H1 (cell line): ENCODE data around the gene WDFY4. TPM values are rescaled to one million over a fixed set of nuclear protein-coding genes. Genes with fewer than 3 reads are reported as not detected.

ENCODE experiments used
- CTCF ChIA-PET: fragments of 300-600 bp; sonication (Branson Sonifier 250); formaldehyde crosslinking; loops from one replicate; lab custom pipeline; 2021; ENCODE audit not compliant: partially characterized antibody; lab: Charles Lee
- POLR2A ChIA-PET: fragments of 300-600 bp; sonication (Branson Sonifier 250); formaldehyde crosslinking; loops from one replicate; lab custom pipeline; 2021; ENCODE audit warnings: inconsistent platforms; ENCODE audit not compliant: partially characterized antibody; lab: Charles Lee
- DNase-seq, 2 experiments: peaks; one replicate each; pipeline versions ENCODE4 v3.0.0 to v3.0.0-alpha.2; 2010 to 2022; ENCODE audit warnings: low spot score in 2 of 2, low read depth in 1 of 2, mixed read lengths in 1 of 2
- FAIRE-seq: peaks from 2 replicates; lab custom pipeline; 2011; peaks lifted over from hg19 to GRCh38; lab: Jason Lieb, UNC
- H2AFZ ChIP-seq: 2 replicates; pipeline ENCODE4 v1.8.1; 2012; ENCODE audit warnings: low read length, inconsistent platforms
- H2AK5ac ChIP-seq: 2 replicates; pipeline ENCODE4 v1.6.1; 2013; ENCODE audit warnings: low read depth, low read length
- H2BK120ac ChIP-seq: replicated peaks from 2 replicates; pipeline ENCODE3; 2013; ENCODE audit warnings: low read depth, low read length, inconsistent platforms
- H2BK12ac ChIP-seq: 2 replicates; pipeline ENCODE4 v1.6.1; 2013; ENCODE audit warnings: low read depth, low read length
- H2BK15ac ChIP-seq: 2 replicates; pipeline ENCODE4 v1.6.1; 2013; ENCODE audit warnings: low read length
- H2BK20ac ChIP-seq: 2 replicates; pipeline ENCODE4 v1.6.1; 2013; ENCODE audit warnings: low read length
- H2BK5ac ChIP-seq: 2 replicates; pipeline ENCODE4 v1.6.1; 2013; ENCODE audit warnings: low read depth, low read length
- H3K14ac ChIP-seq: 2 replicates; pipeline ENCODE4 v1.6.1; 2013; ENCODE audit warnings: inconsistent platforms; ENCODE audit not compliant: insufficient read length
- H3K18ac ChIP-seq: 2 replicates; pipeline ENCODE4 v1.6.1; 2013; ENCODE audit warnings: low read length; ENCODE audit errors: extremely low read depth
- H3K23ac ChIP-seq: 2 replicates; pipeline ENCODE4 v1.6.1; 2013; ENCODE audit warnings: inconsistent platforms; ENCODE audit not compliant: insufficient read length
- H3K23me2 ChIP-seq: 2 replicates; pipeline ENCODE4 v1.6.1; 2013; ENCODE audit warnings: low read depth, low read length
- H3K27ac ChIP-seq: 2 replicates; pipeline ENCODE4 v1.6.1; 2011; ENCODE audit warnings: low read depth, low read length, inconsistent platforms
- H3K27me3 ChIP-seq, 4 experiments: replicated peaks in 1 of 4; 1 replicate in 1 of 4; 2 replicates in 3 of 4; pipeline versions ENCODE4 v1.6.1 to v1.8.1; 2011 to 2013; ENCODE audit warnings: low read length in 3 of 4, mild to moderate bottlenecking in 3 of 4, inconsistent platforms in 2 of 4, mixed read lengths in 2 of 4, moderate library complexity in 1 of 4; ENCODE audit not compliant: control insufficient read depth in 3 of 4, insufficient read depth in 3 of 4; ENCODE audit errors: extremely low read depth in 1 of 4
- H3K36me3 ChIP-seq, 4 experiments: 2 replicates each; pipeline versions ENCODE4 v1.6.1 to v1.8.1; 2011 to 2013; ENCODE audit warnings: mild to moderate bottlenecking in 4 of 4, low read length in 3 of 4, moderate library complexity in 2 of 4, control low read depth in 1 of 4, inconsistent platforms in 1 of 4; ENCODE audit not compliant: insufficient read depth in 4 of 4, control insufficient read depth in 2 of 4
- H3K4ac ChIP-seq: replicated peaks from 2 replicates; pipeline ENCODE3; 2013; ENCODE audit warnings: low read length, low read depth, mixed read lengths, inconsistent platforms; ENCODE audit not compliant: insufficient read length
- H3K4me1 ChIP-seq, 4 experiments: replicated peaks in 1 of 4; 1 replicate in 1 of 4; 2 replicates in 3 of 4; pipeline versions ENCODE4 v1.6.1 to v1.8.1; 2011 to 2013; ENCODE audit warnings: low read length in 3 of 4, inconsistent platforms in 2 of 4, mixed read lengths in 1 of 4; ENCODE audit not compliant: insufficient read depth in 4 of 4, control insufficient read depth in 3 of 4
- H3K4me2 ChIP-seq, 2 experiments: 2 replicates each; pipeline versions ENCODE4 v1.6.1 to v1.8.1; 2011 to 2013; ENCODE audit warnings: low read depth in 2 of 2, low read length in 2 of 2, control low read depth in 1 of 2, inconsistent platforms in 1 of 2, mild to moderate bottlenecking in 1 of 2; ENCODE audit not compliant: insufficient read depth in 1 of 2
- H3K4me3 ChIP-seq, 4 experiments: fragments of 200-600, 300-600 bp in 1 of 4; sonication (generic), shearing (Covaris generic), sonication (Bioruptor Twin) in 1 of 4; 2 replicates each; pipeline versions ENCODE4 v1.5.1 to v1.8.1; 2011 to 2016; ENCODE audit warnings: low read length in 4 of 4, low read depth in 3 of 4, control low read depth in 2 of 4, inconsistent platforms in 2 of 4, mild to moderate bottlenecking in 2 of 4, mixed read lengths in 1 of 4, moderate library complexity in 1 of 4; ENCODE audit not compliant: insufficient read depth in 2 of 4; ENCODE audit errors: extremely low read depth in 1 of 4
- H3K56ac ChIP-seq: replicated peaks from 2 replicates; pipeline ENCODE3; 2013; ENCODE audit warnings: low read depth, mild to moderate bottlenecking, mixed read lengths, low read length, inconsistent platforms; ENCODE audit not compliant: insufficient read length
- H3K79me1 ChIP-seq: 2 replicates; pipeline ENCODE4 v1.6.1; 2013; ENCODE audit warnings: low read depth, low read length, control low read depth
- H3K79me2 ChIP-seq, 2 experiments: 2 replicates each; pipeline versions ENCODE4 v1.6.1 to v1.8.1; 2012 to 2013; ENCODE audit warnings: low read length in 2 of 2, mild to moderate bottlenecking in 2 of 2, inconsistent platforms in 1 of 2; ENCODE audit not compliant: insufficient read depth in 2 of 2, control insufficient read depth in 1 of 2
- H3K9ac ChIP-seq, 4 experiments: replicated peaks in 1 of 4; 1 replicate in 1 of 4; 2 replicates in 3 of 4; pipeline versions ENCODE4 v1.6.1 to v1.8.1; 2011 to 2013; ENCODE audit warnings: low read depth in 3 of 4, low read length in 3 of 4, control low read depth in 2 of 4, mild to moderate bottlenecking in 2 of 4, moderate library complexity in 2 of 4, inconsistent platforms in 1 of 4; ENCODE audit errors: extremely low read depth in 1 of 4
- H3K9me3 ChIP-seq, 2 experiments: 2 replicates each; pipeline versions ENCODE4 v1.6.1 to v1.8.1; 2012 to 2013; ENCODE audit warnings: mild to moderate bottlenecking in 2 of 2, moderate library complexity in 2 of 2, control low read depth in 1 of 2, inconsistent platforms in 1 of 2, low read depth in 1 of 2, low read length in 1 of 2, mixed read lengths in 1 of 2; ENCODE audit not compliant: insufficient read depth in 2 of 2
- H4K20me1 ChIP-seq, 2 experiments: replicated peaks in 1 of 2; 2 replicates each; pipeline versions ENCODE3 to v1.8.1; 2011 to 2013; ENCODE audit warnings: inconsistent platforms in 2 of 2, low read length in 2 of 2, mild to moderate bottlenecking in 1 of 2; ENCODE audit not compliant: insufficient read depth in 2 of 2, control insufficient read depth in 1 of 2
- H4K5ac ChIP-seq: 2 replicates; pipeline ENCODE4 v1.6.1; 2013; ENCODE audit warnings: low read length, low read depth, mixed read lengths, inconsistent platforms; ENCODE audit not compliant: insufficient read length
- H4K8ac ChIP-seq: 2 replicates; pipeline ENCODE4 v1.8.0; 2013; ENCODE audit warnings: mild to moderate bottlenecking, moderate library complexity, low read length, inconsistent platforms; ENCODE audit not compliant: insufficient read depth; ENCODE audit errors: extremely low read depth
- H4K91ac ChIP-seq: replicated peaks from 2 replicates; pipeline ENCODE3; 2013; ENCODE audit warnings: low read length, mixed read lengths, inconsistent platforms; ENCODE audit not compliant: insufficient read length
- CBX8 ChIP-seq: fragments of 300-800, 300-1000 bp; sonication (generic); IDR thresholded peaks from 2 replicates; pipeline ENCODE4 v1.7.1; 2016; ENCODE audit warnings: low read depth, low read length, borderline replicate concordance
- CEBPB ChIP-seq: IDR thresholded peaks from 2 replicates; pipeline ENCODE4 v1.6.1; 2012; ENCODE audit warnings: low read depth, low read length
- EP300 ChIP-seq, 2 experiments: IDR thresholded peaks; 1 replicate in 1 of 2; 2 replicates in 1 of 2; pipeline ENCODE4 v1.6.1; 2011 to 2012; ENCODE audit warnings: low read depth in 2 of 2, low read length in 2 of 2, mild to moderate bottlenecking in 2 of 2, borderline replicate concordance in 1 of 2, inconsistent platforms in 1 of 2, moderate library complexity in 1 of 2
- GTF2F1 ChIP-seq: IDR thresholded peaks from 2 replicates; pipeline ENCODE4 v1.6.1; 2012; ENCODE audit warnings: low read depth, low read length, improper control_type of control experiment, borderline replicate concordance
- KDM5A ChIP-seq: fragments of 200-600 bp; IDR thresholded peaks from 2 replicates; pipeline ENCODE4 v1.7.1; 2012; ENCODE audit warnings: mild to moderate bottlenecking, low read length, inconsistent platforms, mixed read lengths
- POU5F1 ChIP-seq: IDR thresholded peaks from 2 replicates; pipeline ENCODE4 v1.6.1; 2011; ENCODE audit warnings: low read depth, mild to moderate bottlenecking, low read length, moderate library complexity
- SIN3A ChIP-seq, 2 experiments: IDR thresholded peaks in 1 of 2; conservative IDR thresholded peaks in 1 of 2; 2 replicates each; pipeline ENCODE4 v1.6.1; 2011 to 2012; ENCODE audit warnings: low read length in 2 of 2, improper control_type of control experiment in 1 of 2, low read depth in 1 of 2, mild to moderate bottlenecking in 1 of 2
- SRF ChIP-seq: IDR thresholded peaks from 2 replicates; pipeline ENCODE4 v1.6.1; 2011; ENCODE audit warnings: mild to moderate bottlenecking, low read depth, low read length, moderate library complexity
- TEAD4 ChIP-seq: IDR thresholded peaks from 2 replicates; pipeline ENCODE4 v1.6.1; 2012; ENCODE audit warnings: low read depth, low read length, inconsistent platforms, mixed read lengths
- WGBS, 2 experiments: shearing (Covaris generic) in 1 of 2; methylation state at CpG; one replicate each; pipeline versions ENCODE4 v1.1.6 to v1.1.7; 2013 to 2015; ENCODE audit warnings: low lambda C conversion rate in 2 of 2, mixed read lengths in 2 of 2, inconsistent platforms in 1 of 2, low coverage in 1 of 2, missing lambda C conversion rate in 1 of 2; ENCODE audit not compliant: insufficient replicate concordance in 2 of 2, insufficient coverage in 1 of 2, insufficient read length in 1 of 2; ENCODE audit errors: extremely low coverage in 1 of 2, missing lambda C conversion rate in 1 of 2; 5-methylcytosine and 5-hydroxymethylcytosine counted together
- polyA plus RNA-seq, 7 experiments: library from polyadenylated mRNA; depleted of rRNA in 3 of 7; stranded (reverse) in 5 of 7; unstranded in 2 of 7; fragments of >200 nt in 5 of 7; fragments of 200-250 nt in 2 of 7; gene quantifications; 1 replicate in 5 of 7; 2 replicates in 1 of 7; 4 replicates in 1 of 7; pipeline versions ENCODE4 v1.2.1 to v1.2.3, GENCODE V29; 2011 to 2013; ENCODE audit warnings: missing spikeins in 2 of 7, mixed read lengths in 2 of 7
- total RNA-seq: library from RNA; stranded (reverse); fragmentation: NEBNext Ultra II Directional; extraction: Animal tissue kit (Norgen Biotek cat#: 25700); gene quantifications from 2 replicates; pipeline ENCODE4 v1.2.1, GENCODE V29; 2021
- TF ChIP-seq, protein P1 (sequence below): IDR thresholded peaks from 2 replicates; pipeline ENCODE4 v1.6.1; 2011; ENCODE audit warnings: low read depth, mild to moderate bottlenecking, low read length; ENCODE audit not compliant: insufficient read depth
- TF ChIP-seq, protein P2 (sequence below), 3 experiments: IDR thresholded peaks; 1 replicate in 2 of 3; 2 replicates in 1 of 3; pipeline versions ENCODE4 v1.5.1 to v1.6.1; 2011; ENCODE audit warnings: low read length in 3 of 3, mild to moderate bottlenecking in 3 of 3, inconsistent platforms in 2 of 3, low read depth in 1 of 3, moderate library complexity in 1 of 3; ENCODE audit not compliant: insufficient read depth in 1 of 3; ENCODE audit errors: control extremely low read depth in 1 of 3

WDFY4 gene
- total and polyA plus RNA-seq, 2 of the 8 experiments (the other 6 are each of a cell fraction or from before 2014, with no cell fraction given) = not detected

DNA sequence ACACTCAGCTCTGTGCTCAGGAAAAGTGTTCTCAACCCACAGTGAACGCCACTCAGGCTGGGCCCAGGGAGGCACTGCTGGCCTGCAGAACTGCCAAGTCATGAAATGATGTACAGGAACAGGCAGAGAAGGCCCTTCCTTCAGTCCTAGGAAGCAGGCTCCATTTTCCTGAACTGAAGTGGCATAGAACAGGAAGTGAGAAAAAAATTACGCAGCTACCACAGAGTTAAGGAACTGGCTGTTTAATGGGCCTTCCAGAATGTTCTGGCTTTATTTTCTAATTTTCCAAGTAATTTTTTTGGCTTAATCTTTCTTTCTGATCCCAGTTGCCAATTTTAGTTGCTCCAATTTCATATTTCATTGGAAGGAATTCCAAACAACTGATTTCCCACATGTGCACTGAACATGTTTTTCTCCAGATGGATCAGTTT is 215.7 kb downstream of the WDFY4 start:
- Histone ChIP-seq H2BK15ac (no peak overlapping the region), H4K5ac (no peak overlapping the region), H3K36me3 (no peaks in the 10 kb centered on the region), H3K14ac (no peak overlapping the region), H3K18ac (no peak overlapping the region), H2BK12ac (no peak overlapping the region), H3K23ac (no peak overlapping the region), H3K4me1 (no peaks in the 10 kb centered on the region), H3K23me2 (no peaks in the 10 kb centered on the region; the same call in 1 of the 2 replicates), H2AFZ (no peak overlapping the region), H3K9ac (no peak overlapping the region), H3K9me3 (no peaks in the 10 kb centered on the region), H3K56ac (no peak overlapping the region), H4K20me1 (no peaks in the 10 kb centered on the region), H2BK20ac (no peak overlapping the region), H3K79me2 (no peaks in the 10 kb centered on the region), H4K8ac (no peak overlapping the region), H3K27ac (no peak overlapping the region), H2BK120ac (no peak overlapping the region), H3K4me2 (no peak overlapping the region), H3K4ac (no peak overlapping the region), H3K79me1 (no peaks in the 10 kb centered on the region), H4K91ac (no peak overlapping the region), H3K4me3 (no peak overlapping the region), H2AK5ac (no peak overlapping the region), H3K27me3 (no peaks in the 10 kb centered on the region; a peak in 1 of 7 replicates), H2BK5ac (no peak overlapping the region)
- WGBS, 2 experiments = 94% methylated on average over 2 of the region's 2 CpGs; no CpG with 5 or more reads in 1 of the 2 experiments
- DNase-seq (peak in 1 of 2 experiments; percentile 7), FAIRE-seq (no peak)
- ChIA-PET POLR2A (no interaction called here), CTCF (no interaction called here)
- TF ChIP-seq, protein P1, sequence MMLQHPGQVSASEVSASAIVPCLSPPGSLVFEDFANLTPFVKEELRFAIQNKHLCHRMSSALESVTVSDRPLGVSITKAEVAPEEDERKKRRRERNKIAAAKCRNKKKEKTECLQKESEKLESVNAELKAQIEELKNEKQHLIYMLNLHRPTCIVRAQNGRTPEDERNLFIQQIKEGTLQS = no peak
- TF ChIP-seq CEBPB = no peak
- TF ChIP-seq, protein P2, sequence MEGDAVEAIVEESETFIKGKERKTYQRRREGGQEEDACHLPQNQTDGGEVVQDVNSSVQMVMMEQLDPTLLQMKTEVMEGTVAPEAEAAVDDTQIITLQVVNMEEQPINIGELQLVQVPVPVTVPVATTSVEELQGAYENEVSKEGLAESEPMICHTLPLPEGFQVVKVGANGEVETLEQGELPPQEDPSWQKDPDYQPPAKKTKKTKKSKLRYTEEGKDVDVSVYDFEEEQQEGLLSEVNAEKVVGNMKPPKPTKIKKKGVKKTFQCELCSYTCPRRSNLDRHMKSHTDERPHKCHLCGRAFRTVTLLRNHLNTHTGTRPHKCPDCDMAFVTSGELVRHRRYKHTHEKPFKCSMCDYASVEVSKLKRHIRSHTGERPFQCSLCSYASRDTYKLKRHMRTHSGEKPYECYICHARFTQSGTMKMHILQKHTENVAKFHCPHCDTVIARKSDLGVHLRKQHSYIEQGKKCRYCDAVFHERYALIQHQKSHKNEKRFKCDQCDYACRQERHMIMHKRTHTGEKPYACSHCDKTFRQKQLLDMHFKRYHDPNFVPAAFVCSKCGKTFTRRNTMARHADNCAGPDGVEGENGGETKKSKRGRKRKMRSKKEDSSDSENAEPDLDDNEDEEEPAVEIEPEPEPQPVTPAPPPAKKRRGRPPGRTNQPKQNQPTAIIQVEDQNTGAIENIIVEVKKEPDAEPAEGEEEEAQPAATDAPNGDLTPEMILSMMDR (IDR thresholded peaks at IDR 0.05; ENCODE audit: control extremely low read depth in 1 of 3, insufficient read depth in 1 of 3, low read depth in 1 of 3, low read length in 3 of 3) = no peak
- TF ChIP-seq SIN3A (conservative IDR thresholded peaks at IDR 0.05 in 1 of 2, IDR thresholded peaks at IDR 0.05 in 1 of 2; ENCODE audit: low read depth in 1 of 2, low read length in 2 of 2) = no peak
- TF ChIP-seq CBX8 = no peak
- no peak for TF ChIP-seq SRF
- TF ChIP-seq KDM5A = no peak
- TF ChIP-seq GTF2F1 = no peak
- TF ChIP-seq POU5F1 = no peak
- no peak for TF ChIP-seq TEAD4
- TF ChIP-seq EP300 (IDR thresholded peaks at IDR 0.05; ENCODE audit: borderline replicate concordance in 1 of 2, low read depth in 2 of 2, low read length in 2 of 2) = no peak
